Stomach smooth muscle (tissue), 2 donors: Measurements from ENCODE around the gene TMEM150A.
A peak's percentile ranks its signal among the peaks of the same experiment; 100 is the strongest.

ENCODE experiments used
- H3K27ac ChIP-seq: one replicate; pipeline ENCODE4 v1.7.0; 2013; ENCODE audit warnings: mild to moderate bottlenecking, low read length, inconsistent platforms
- H3K27me3 ChIP-seq, 2 donors: one replicate each; pipeline ENCODE4 v1.7.0; 2013; ENCODE audit warnings: low read length in 2 of 2; ENCODE audit not compliant: insufficient read depth in 2 of 2, control insufficient read depth in 1 of 2
- H3K36me3 ChIP-seq, 2 donors: one replicate each; pipeline ENCODE4 v1.7.0; 2013; ENCODE audit warnings: low read length in 2 of 2; ENCODE audit not compliant: control insufficient read depth in 2 of 2, insufficient read depth in 2 of 2
- H3K4me1 ChIP-seq: one replicate; pipeline ENCODE4 v1.7.0; 2013; ENCODE audit warnings: low read length; ENCODE audit not compliant: control insufficient read depth, insufficient read depth
- H3K4me3 ChIP-seq, 2 donors: one replicate each; pipeline ENCODE4 v1.7.0; 2013; ENCODE audit warnings: low read length in 2 of 2
- H3K9ac ChIP-seq, 2 donors: one replicate each; pipeline ENCODE4 v1.7.0; 2013; ENCODE audit warnings: low read length in 2 of 2, mild to moderate bottlenecking in 1 of 2
- H3K9me3 ChIP-seq, 2 donors: one replicate each; pipeline ENCODE4 v1.7.0; 2013; ENCODE audit warnings: low read length in 2 of 2; ENCODE audit not compliant: control insufficient read depth in 2 of 2
- donor health status: healthy.
- donor health status: Pancreatic carcinoma.

TMEM150A gene, protein sequence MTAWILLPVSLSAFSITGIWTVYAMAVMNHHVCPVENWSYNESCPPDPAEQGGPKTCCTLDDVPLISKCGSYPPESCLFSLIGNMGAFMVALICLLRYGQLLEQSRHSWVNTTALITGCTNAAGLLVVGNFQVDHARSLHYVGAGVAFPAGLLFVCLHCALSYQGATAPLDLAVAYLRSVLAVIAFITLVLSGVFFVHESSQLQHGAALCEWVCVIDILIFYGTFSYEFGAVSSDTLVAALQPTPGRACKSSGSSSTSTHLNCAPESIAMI

GRCh38 chr2:85602476-85603234 lies at the start of gene TMEM150A:
TSS of gene TMEM150A (minus strand) at chr2:85602698. CDS start at chr2:85601948, 750 bp downstream.
- Histone ChIP-seq H3K27me3 (no peaks in the 10 kb centered on the region), H3K9me3 (no peaks in the 10 kb centered on the region), H3K4me3 (peak within 1 kb of the TSS; percentile 98 to 99), H3K27ac (peak within 1 kb of the TSS; percentile 73), H3K36me3 (peaks cover 3 to 10% of the 10 kb centered on the region in 2 donors), H3K9ac (peak within 1 kb of the TSS; percentile 86 to 94), H3K4me1 (peaks cover 45% of the 10 kb centered on the region)

- Histone ChIP-seq H3K4me3 (no peak overlapping the region), H3K9me3 (no peaks in the 10 kb centered on the region), H3K36me3 (peaks cover 33 to 46% of the 10 kb centered on the region in 2 donors), H3K9ac (no peak overlapping the region), H3K4me1 (no peaks in the 10 kb centered on the region), H3K27me3 (no peaks in the 10 kb centered on the region), H3K27ac (no peak overlapping the region)
Measured at GRCh38 chr2:85652056-85652455, 49.6 kb upstream of the TMEM150A start.

DNA sequence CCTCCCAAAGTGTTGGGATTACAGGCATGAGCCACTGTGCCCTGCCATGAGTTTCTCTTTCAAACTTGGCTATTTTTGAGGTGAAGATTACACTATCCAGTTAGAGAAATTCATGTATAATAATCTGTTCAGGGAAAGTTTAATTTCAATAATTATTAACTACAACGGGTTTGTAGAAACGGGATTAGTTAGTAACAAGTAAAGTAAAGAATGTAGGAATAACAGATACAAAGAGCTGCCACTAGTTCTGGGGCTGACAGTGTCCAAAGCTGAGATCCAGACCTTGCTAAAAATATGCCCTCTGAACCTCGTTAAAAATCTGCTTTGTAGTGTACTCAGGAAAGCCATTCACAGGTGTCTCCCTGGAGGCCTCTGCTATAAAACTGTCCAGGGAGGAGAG lies 48.6 kb upstream of the TMEM150A start:
- H3K4me1 ChIP-seq: no peaks in the 10 kb centered on the region
- peaks cover 36 to 50% of the 10 kb centered on the region in 2 donors for H3K36me3 ChIP-seq
- no peak overlapping the region for H3K27ac ChIP-seq
- H3K9ac ChIP-seq: no peak overlapping the region
- H3K9me3 ChIP-seq: no peaks in the 10 kb centered on the region
- H3K27me3 ChIP-seq: no peaks in the 10 kb centered on the region
- no peak overlapping the region for H3K4me3 ChIP-seq

DNA sequence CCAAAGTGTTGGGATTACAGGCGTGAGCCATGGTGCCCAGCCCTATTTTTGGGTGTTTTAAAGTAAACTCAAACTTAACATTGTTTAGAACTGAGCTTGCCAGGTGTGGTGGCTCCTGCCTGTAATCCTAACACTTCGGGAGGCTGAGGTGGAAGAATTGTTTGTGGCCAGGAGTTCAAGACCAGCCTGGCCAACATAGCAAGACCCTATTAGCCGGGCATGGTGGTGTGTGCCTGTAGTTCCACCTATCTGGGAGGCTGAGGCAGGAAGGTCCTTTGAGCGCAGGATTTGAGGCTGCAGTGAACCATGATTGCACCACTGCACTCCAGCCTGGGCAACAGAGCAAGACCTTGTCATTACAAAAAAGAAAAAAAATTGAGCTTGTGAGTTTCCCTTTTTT lies 48.0 kb upstream of the TMEM150A start:
- Histone ChIP-seq H3K9me3 (no peaks in the 10 kb centered on the region), H3K4me3 (no peak overlapping the region), H3K4me1 (no peaks in the 10 kb centered on the region), H3K9ac (no peak overlapping the region), H3K27me3 (no peaks in the 10 kb centered on the region), H3K36me3 (peaks cover 40 to 53% of the 10 kb centered on the region in 2 donors), H3K27ac (no peak overlapping the region)

- Histone ChIP-seq H3K36me3 (peaks cover 47 to 62% of the 10 kb centered on the region in 2 donors), H3K4me1 (no peaks in the 10 kb centered on the region), H3K9ac (no peak overlapping the region), H3K27me3 (no peaks in the 10 kb centered on the region), H3K4me3 (no peak overlapping the region), H3K27ac (no peak overlapping the region), H3K9me3 (no peaks in the 10 kb centered on the region)
Measured at GRCh38 chr2:85649201-85650190, 47.0 kb upstream of the TMEM150A start.

GRCh38 chr2:85648619-85649018 lies 46.1 kb upstream of the TMEM150A start:
- no peaks in the 10 kb centered on the region for H3K27me3 ChIP-seq
- peaks cover 51 to 64% of the 10 kb centered on the region in 2 donors for H3K36me3 ChIP-seq
- H3K4me1 ChIP-seq: no peaks in the 10 kb centered on the region
- H3K4me3 ChIP-seq: no peak overlapping the region
- no peak overlapping the region for H3K27ac ChIP-seq
- no peaks in the 10 kb centered on the region for H3K9me3 ChIP-seq
- no peak overlapping the region for H3K9ac ChIP-seq

DNA sequence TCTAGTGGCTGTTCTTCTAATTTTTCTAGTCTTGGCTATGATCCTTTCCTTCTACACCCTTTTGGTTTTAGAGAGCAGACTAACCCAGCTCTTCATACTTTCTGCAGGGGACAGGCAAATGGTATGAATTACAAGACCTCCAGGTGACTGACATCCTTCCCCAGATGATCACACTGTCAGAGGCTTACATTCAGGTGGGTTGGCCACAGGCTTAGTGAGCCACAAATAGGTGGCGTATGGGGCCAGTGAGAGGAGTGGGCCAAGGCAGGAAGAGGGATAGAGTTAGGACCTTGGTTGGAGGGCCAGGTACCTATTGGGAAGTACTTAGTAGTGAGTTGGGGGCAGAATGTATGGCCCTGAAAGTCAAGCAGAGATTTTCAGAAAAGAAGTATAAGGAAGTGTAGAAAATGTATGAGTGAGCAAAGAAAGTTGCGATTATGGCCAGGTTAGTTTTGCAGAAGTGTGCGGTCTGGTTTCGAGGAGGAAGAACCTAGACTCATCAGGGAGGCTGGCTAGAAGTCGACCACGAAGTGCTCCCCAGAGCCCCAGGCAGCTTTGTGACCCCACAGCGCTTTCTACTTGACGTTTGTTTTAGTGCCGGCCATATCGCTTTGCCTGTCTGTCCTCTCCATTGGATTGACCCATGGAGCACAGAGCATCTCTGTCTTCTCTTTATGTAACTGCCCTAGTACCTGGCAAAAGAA lies 45.5 kb upstream of the TMEM150A start:
- no peaks in the 10 kb centered on the region for H3K9me3 ChIP-seq
- H3K36me3 ChIP-seq: peaks cover 51 to 67% of the 10 kb centered on the region in 2 donors
- no peaks in the 10 kb centered on the region for H3K4me1 ChIP-seq
- no peak overlapping the region for H3K27ac ChIP-seq
- H3K27me3 ChIP-seq: no peaks in the 10 kb centered on the region
- no peak overlapping the region for H3K4me3 ChIP-seq
- no peak overlapping the region for H3K9ac ChIP-seq

DNA sequence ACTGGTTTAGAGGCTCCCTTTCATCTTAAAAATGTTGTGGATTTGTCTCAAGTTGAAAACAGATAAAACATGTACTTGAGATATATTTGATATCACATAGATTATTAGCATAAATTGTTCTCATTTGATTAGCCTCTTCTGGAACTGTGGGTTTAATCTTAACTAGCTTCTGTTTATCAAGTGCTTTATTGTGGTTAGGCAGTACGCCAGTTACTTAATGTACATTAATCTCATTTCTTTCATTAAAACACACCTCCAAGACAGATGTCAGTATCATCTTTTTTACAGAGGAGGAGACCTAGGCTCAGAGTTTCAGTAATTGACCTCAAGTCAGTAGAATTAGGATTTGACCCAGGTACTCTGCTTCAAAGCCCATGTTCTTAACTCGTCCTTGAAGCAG lies 43.7 kb upstream of the TMEM150A start:
- no peak overlapping the region for H3K9ac ChIP-seq
- peaks cover 63 to 72% of the 10 kb centered on the region in 2 donors for H3K36me3 ChIP-seq
- no peaks in the 10 kb centered on the region for H3K4me1 ChIP-seq
- no peak overlapping the region for H3K4me3 ChIP-seq
- H3K9me3 ChIP-seq: no peaks in the 10 kb centered on the region
- H3K27ac ChIP-seq: no peak overlapping the region
- no peaks in the 10 kb centered on the region for H3K27me3 ChIP-seq

- no peaks in the 10 kb centered on the region for H3K9me3 ChIP-seq
- H3K9ac ChIP-seq: no peak overlapping the region
- no peak overlapping the region for H3K27ac ChIP-seq
- H3K27me3 ChIP-seq: no peaks in the 10 kb centered on the region
- H3K4me1 ChIP-seq: no peaks in the 10 kb centered on the region
- no peak overlapping the region for H3K4me3 ChIP-seq
- peaks cover 69 to 75% of the 10 kb centered on the region in 2 donors for H3K36me3 ChIP-seq
Measured at GRCh38 chr2:85644909-85645308, 42.4 kb upstream of the TMEM150A start.

DNA sequence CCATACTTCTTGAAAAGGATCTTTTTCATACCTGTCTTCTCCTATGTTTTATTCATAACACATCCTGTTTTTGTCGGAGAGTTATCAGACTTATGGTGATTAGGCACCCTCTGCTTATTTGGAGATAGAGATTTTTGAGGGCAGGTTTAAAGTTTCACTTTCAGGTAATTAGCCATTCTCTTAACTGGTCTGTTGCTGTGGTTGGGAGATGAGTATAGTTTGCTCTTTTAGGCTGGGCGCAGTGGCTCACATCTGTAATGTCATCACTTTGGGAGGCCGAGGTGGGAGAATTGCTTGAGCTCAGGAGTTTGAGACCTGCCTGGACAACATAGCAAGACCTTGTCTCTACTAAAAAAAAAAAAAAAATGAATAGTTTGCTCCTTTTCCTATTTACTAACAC lies 40.2 kb upstream of the TMEM150A start:
- Histone ChIP-seq H3K4me1 (no peaks in the 10 kb centered on the region), H3K4me3 (no peak overlapping the region), H3K36me3 (peaks cover 60 to 67% of the 10 kb centered on the region in 2 donors), H3K9ac (no peak overlapping the region), H3K27me3 (no peaks in the 10 kb centered on the region), H3K9me3 (no peaks in the 10 kb centered on the region), H3K27ac (no peak overlapping the region)
